HAP-1 (cell line): ENCODE results near the gene COL5A3.

Source experiments
- DNase-seq, 2 experiments: peaks; one replicate each; pipeline ENCODE4 v3.0.0-alpha.2; 2016 to 2020; ENCODE audit warnings: low spot score in 2 of 2
- H3K27me3 ChIP-seq: fragments of 250-450 bp; sonication (Bioruptor Pico); 2 replicates; pipeline ENCODE4 v1.5.1; 2020; ENCODE audit warnings: low read depth, mild to moderate bottlenecking, moderate library complexity
- H3K36me3 ChIP-seq: fragments of 250-450 bp; sonication (Bioruptor Pico); replicated peaks from 2 replicates; pipeline ENCODE4 v1.5.1; 2020; ENCODE audit warnings: mild to moderate bottlenecking
- H3K4me1 ChIP-seq: fragments of 250-450 bp; sonication (Bioruptor Pico); 2 replicates; pipeline ENCODE4 v1.5.1; 2020; ENCODE audit warnings: mild to moderate bottlenecking
- H3K4me3 ChIP-seq: fragments of 250-450 bp; sonication (Bioruptor Pico); 2 replicates; pipeline ENCODE4 v1.5.1; 2020; ENCODE audit warnings: mild to moderate bottlenecking, moderate library complexity
- H3K9me3 ChIP-seq: fragments of 250-450 bp; sonication (Bioruptor Pico); 2 replicates; pipeline ENCODE4 v1.5.1; 2020; ENCODE audit warnings: mild to moderate bottlenecking, moderate library complexity
- in situ Hi-C: fragments of 300-500 bp; cut with MboI; formaldehyde crosslinking; loops from 3 replicates; pipeline ENCODE4 v1.14.3; 2020; ENCODE audit warnings: low sequenced_read_pairs, inconsistent platforms, mixed read lengths

Gene COL5A3

GRCh38 chr19:9981406-9982260 is 28.7 kb downstream of the COL5A3 start:
- Histone ChIP-seq H3K9me3 (no peaks in the 10 kb centered on the region), H3K4me3 (no peak overlapping the region), H3K27me3 (no peaks in the 10 kb centered on the region), H3K4me1 (no peaks in the 10 kb centered on the region), H3K36me3 (no peaks in the 10 kb centered on the region)
- in situ Hi-C loops, result no loop called here
- DNase-seq, result no peak

DNA sequence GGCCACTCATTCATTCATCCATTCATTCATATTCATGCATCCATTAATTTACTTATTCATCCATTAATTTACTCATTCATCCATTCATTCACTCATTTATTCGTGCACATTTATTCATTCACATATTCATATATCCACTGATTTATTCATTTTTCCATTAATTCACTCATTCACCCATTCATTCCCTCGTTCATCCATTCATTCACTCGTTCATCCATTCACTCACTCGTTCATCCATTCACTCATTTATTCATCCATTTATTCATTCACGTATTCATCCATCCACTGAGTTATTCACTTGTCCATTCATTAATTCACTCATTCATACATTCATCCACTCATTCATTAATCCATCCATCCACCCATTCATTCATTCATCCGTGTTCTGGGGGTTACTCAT is 38.2 kb downstream of the COL5A3 start:
- no peak overlapping the region for H3K4me3 ChIP-seq
- no peaks in the 10 kb centered on the region for H3K4me1 ChIP-seq
- no peak for DNase-seq
- in situ Hi-C loops, result no loop called here
- H3K36me3 ChIP-seq, result no peaks in the 10 kb centered on the region
- H3K27me3 ChIP-seq, result peaks cover 10% of the 10 kb centered on the region
- H3K9me3 ChIP-seq, result no peaks in the 10 kb centered on the region

- H3K4me1 ChIP-seq, result no peaks in the 10 kb centered on the region
- no peaks in the 10 kb centered on the region for H3K9me3 ChIP-seq
- H3K36me3 ChIP-seq, result no peaks in the 10 kb centered on the region
- H3K27me3 ChIP-seq, result peaks cover 18% of the 10 kb centered on the region
- in situ Hi-C loops, result no loop called here
- no peak for DNase-seq
- no peak overlapping the region for H3K4me3 ChIP-seq
Observed at GRCh38 chr19:9971166-9971897, 39.0 kb downstream of the COL5A3 start.

GRCh38 chr19:9970481-9970880 is 39.8 kb downstream of the COL5A3 start:
- no peaks in the 10 kb centered on the region for H3K36me3 ChIP-seq
- no peak overlapping the region for H3K4me3 ChIP-seq
- no peaks in the 10 kb centered on the region for H3K4me1 ChIP-seq
- no peaks in the 10 kb centered on the region for H3K9me3 ChIP-seq
- H3K27me3 ChIP-seq, result peaks cover 25% of the 10 kb centered on the region
- in situ Hi-C loops, result no loop called here
- DNase-seq, result no peak

GRCh38 chr19:9969688-9969975 is 40.7 kb downstream of the COL5A3 start:
- no peak for DNase-seq
- in situ Hi-C loops, result no loop called here
- Histone ChIP-seq H3K4me3 (no peak overlapping the region), H3K9me3 (no peaks in the 10 kb centered on the region), H3K36me3 (no peaks in the 10 kb centered on the region), H3K4me1 (no peaks in the 10 kb centered on the region), H3K27me3 (peaks cover 25% of the 10 kb centered on the region)

- in situ Hi-C loops, result no loop called here
Observed at GRCh38 chr19:9968820-9969687, 41.2 kb downstream of the COL5A3 start.

DNA sequence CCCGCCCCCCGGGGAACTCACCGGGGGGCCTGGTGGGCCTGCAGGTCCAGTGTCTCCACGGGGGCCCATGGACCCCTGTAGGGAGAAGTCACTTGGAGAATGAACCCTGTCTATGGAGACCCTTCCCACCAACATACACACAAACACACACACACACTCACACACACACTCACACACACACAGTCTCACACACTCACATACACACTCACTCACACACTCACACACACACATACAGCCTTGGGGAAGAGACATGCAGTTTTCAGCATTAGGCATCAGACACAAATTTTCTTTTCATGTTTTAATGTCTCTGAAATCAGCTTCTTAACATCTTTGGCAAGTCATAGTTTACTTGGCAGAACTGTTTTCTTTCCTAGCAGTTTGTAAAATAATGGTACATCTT is 43.0 kb downstream of the COL5A3 start:
- in situ Hi-C loops, result no loop called here
- Histone ChIP-seq H3K27me3 (peaks cover 30% of the 10 kb centered on the region), H3K4me1 (no peaks in the 10 kb centered on the region), H3K9me3 (no peaks in the 10 kb centered on the region), H3K4me3 (no peak overlapping the region), H3K36me3 (no peaks in the 10 kb centered on the region)
- no peak for DNase-seq

More at GRCh38 chr19:9968820-9969687, 41.2 kb downstream of the COL5A3 start:
- Histone ChIP-seq H3K4me1 (no peaks in the 10 kb centered on the region), H3K27me3 (peaks cover 29% of the 10 kb centered on the region), H3K36me3 (no peaks in the 10 kb centered on the region), H3K4me3 (no peak overlapping the region), H3K9me3 (no peaks in the 10 kb centered on the region)
- no peak for DNase-seq

DNA sequence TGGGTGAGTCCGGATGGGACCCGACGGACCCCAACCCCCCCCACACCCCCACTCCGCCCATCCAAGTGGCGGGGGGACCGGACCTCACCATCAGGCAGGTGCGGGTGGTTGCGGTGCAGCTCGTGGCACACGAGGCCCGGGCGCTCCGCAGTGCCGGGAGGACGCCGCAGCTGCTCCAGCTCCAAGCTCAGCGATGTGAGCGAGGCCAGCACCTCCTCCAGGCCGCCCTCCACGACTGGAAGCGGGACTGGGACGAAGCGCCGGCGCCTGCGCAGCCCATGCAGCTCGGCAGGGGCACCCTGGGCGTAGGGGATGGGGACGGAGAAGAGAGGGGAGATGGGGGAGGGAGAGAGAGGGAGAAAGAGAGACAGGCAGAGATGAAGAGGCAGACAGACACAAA is 43.9 kb downstream of the COL5A3 start:
- Histone ChIP-seq H3K36me3 (no peaks in the 10 kb centered on the region), H3K4me1 (no peaks in the 10 kb centered on the region), H3K9me3 (no peaks in the 10 kb centered on the region), H3K4me3 (no peak overlapping the region), H3K27me3 (peaks cover 30% of the 10 kb centered on the region)
- DNase-seq, result no peak
- in situ Hi-C loops, result no loop called here

GRCh38 chr19:9966024-9966423 is 44.3 kb downstream of the COL5A3 start:
- H3K9me3 ChIP-seq, result no peaks in the 10 kb centered on the region
- no peaks in the 10 kb centered on the region for H3K36me3 ChIP-seq
- no peak overlapping the region for H3K4me3 ChIP-seq
- peaks cover 30% of the 10 kb centered on the region for H3K27me3 ChIP-seq
- no peak for DNase-seq
- in situ Hi-C loops, result no loop called here
- no peaks in the 10 kb centered on the region for H3K4me1 ChIP-seq

- Histone ChIP-seq H3K4me3 (no peak overlapping the region), H3K9me3 (no peaks in the 10 kb centered on the region), H3K27me3 (peaks cover 26% of the 10 kb centered on the region), H3K36me3 (no peaks in the 10 kb centered on the region), H3K4me1 (no peaks in the 10 kb centered on the region)
- DNase-seq, result no peak
- in situ Hi-C loops, result no loop called here
Observed at GRCh38 chr19:9962623-9963290, 47.5 kb downstream of the COL5A3 start.

DNA sequence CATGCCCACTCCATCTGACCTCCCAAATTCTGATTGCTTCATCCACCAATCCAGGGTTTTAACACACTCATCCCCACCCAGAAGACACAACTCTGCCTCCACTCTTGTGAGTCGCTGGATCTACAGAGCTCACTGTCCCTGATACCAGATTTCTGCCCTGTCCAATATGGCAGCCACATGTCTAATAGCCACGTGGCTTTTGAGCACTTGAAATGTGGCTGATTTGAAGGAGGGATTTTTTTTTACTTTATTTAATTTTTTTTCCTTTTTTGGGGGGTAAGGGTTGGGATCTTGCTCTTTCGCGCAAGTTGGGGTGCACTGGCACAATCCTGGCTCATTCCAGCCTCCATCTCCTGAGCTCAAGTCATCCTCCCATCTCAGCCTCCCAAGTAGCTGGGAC is 49.2 kb downstream of the COL5A3 start:
- in situ Hi-C loops, result no loop called here
- Histone ChIP-seq H3K4me3 (no peak overlapping the region), H3K27me3 (peaks cover 10% of the 10 kb centered on the region), H3K4me1 (no peaks in the 10 kb centered on the region), H3K36me3 (no peaks in the 10 kb centered on the region), H3K9me3 (no peaks in the 10 kb centered on the region)
- DNase-seq, result no peak

- no peaks in the 10 kb centered on the region for H3K9me3 ChIP-seq
- no peak for DNase-seq
- no peaks in the 10 kb centered on the region for H3K36me3 ChIP-seq
- H3K27me3 ChIP-seq, result no peaks in the 10 kb centered on the region
- H3K4me3 ChIP-seq, result no peak overlapping the region
- in situ Hi-C loops, result no loop called here
- no peaks in the 10 kb centered on the region for H3K4me1 ChIP-seq
Observed at GRCh38 chr19:9958379-9958821, 51.9 kb downstream of the COL5A3 start.

DNA sequence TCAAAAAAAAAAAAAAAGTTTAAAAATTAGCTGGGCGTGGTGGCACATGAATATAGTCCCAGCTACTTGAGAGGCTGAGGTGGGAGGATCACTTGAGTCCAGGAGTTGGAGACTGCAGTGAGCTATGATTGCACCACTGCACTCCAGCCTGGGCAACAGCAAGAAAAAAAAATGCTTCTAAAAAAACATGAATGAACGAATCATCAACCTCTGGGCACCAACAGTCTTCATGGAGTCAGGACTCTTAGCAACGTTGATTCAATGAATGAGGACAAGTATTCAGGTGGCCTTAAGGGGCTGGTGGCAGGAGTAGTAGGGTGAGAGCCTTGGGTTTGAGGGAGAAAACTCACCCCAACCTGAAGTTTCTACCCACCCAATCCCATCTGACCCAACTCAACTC is 53.3 kb downstream of the COL5A3 start:
- peaks cover 7% of the 10 kb centered on the region for H3K4me1 ChIP-seq
- DNase-seq, result no peak
- no peaks in the 10 kb centered on the region for H3K36me3 ChIP-seq
- H3K9me3 ChIP-seq, result no peaks in the 10 kb centered on the region
- no peak overlapping the region for H3K4me3 ChIP-seq
- in situ Hi-C loops, result no loop called here
- H3K27me3 ChIP-seq, result no peaks in the 10 kb centered on the region
